ENCODE results near the gene RXFP4. TPM values are rescaled to one million over a fixed set of nuclear protein-coding genes. Genes with fewer than 3 reads are reported as not detected.
"Not testable (repeated sequence)": the region's sequence is repeated elsewhere in the genome, so short reads cannot be mapped to it uniquely, and the experiment has no call there.

RXFP4 gene
- polyA plus RNA-seq, 1 of the 3 experiments (the other 2 are of a cell fraction), result not detected

- peaks cover 71 to 85% of the 10 kb centered on the region in 2 experiments for H3K36me3 ChIP-seq (replicated peaks in 1 of 2; ENCODE audit: control insufficient read depth in 1 of 2, insufficient read depth in 2 of 2, low read length in 1 of 2)
- CTCF ChIA-PET, result interaction anchor here (0.9 to 3.5 kb wide), 3 partner anchors 13 to 138 kb away, joined by 3 to 20 read pairs (median 8); no protein-coding TSS in a partner anchor
- WGBS (ENCODE audit: low lambda C conversion rate), result 85% methylated on average over 5 of the region's 5 CpGs
- H3K27ac ChIP-seq (ENCODE audit: low read depth in 2 of 2, low read length in 1 of 2), result no peak overlapping the region
- H3K9me2 ChIP-seq, result no peaks in the 10 kb centered on the region
- peaks cover 18 to 19% of the 10 kb centered on the region in 2 experiments for H3K4me1 ChIP-seq (ENCODE audit: control insufficient read depth in 1 of 2, insufficient read depth in 2 of 2, low read depth in 1 of 2, low read length in 1 of 2)
- H2AFZ ChIP-seq (ENCODE audit: low read depth), result no peak overlapping the region
- H3K4me2 ChIP-seq, result no peak overlapping the region
- no peak overlapping the region for H3K9ac ChIP-seq
- DNase-seq, result no peak
- H3K4me3 ChIP-seq (ENCODE audit: low read depth in 2 of 2, low read length in 1 of 2), result no peak overlapping the region
- POLR2A ChIA-PET, result no interaction called here
- TF ChIP-seq TCF12 (IDR thresholded peaks at IDR 0.05) (no peak), CHD2 (IDR thresholded peaks at IDR 0.05; ENCODE audit: low read length, partially characterized antibody) (no peak), RCOR1 (IDR thresholded peaks at IDR 0.05; ENCODE audit: low read length) (no peak), ZBTB33 (IDR thresholded peaks at IDR 0.05; ENCODE audit: borderline replicate concordance, low read depth) (no peak), FOXM1 (IDR thresholded peaks at IDR 0.05; ENCODE audit: low read depth) (no peak), POLR2AphosphoS5 (IDR thresholded peaks at IDR 0.05; ENCODE audit: low read depth, low read length) (no peak), NFIC (IDR thresholded peaks at IDR 0.05; ENCODE audit: borderline replicate concordance) (no peak), TEAD4 (IDR thresholded peaks at IDR 0.05; ENCODE audit: borderline replicate concordance, insufficient read depth) (no peak), TAF1 (IDR thresholded peaks at IDR 0.05; ENCODE audit: borderline replicate concordance, low read depth, low read length) (no peak)
- TF ChIP-seq, protein P1, sequence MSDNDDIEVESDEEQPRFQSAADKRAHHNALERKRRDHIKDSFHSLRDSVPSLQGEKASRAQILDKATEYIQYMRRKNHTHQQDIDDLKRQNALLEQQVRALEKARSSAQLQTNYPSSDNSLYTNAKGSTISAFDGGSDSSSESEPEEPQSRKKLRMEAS (IDR thresholded peaks at IDR 0.05; ENCODE audit: low read depth), result no peak
- TF ChIP-seq, protein P2, sequence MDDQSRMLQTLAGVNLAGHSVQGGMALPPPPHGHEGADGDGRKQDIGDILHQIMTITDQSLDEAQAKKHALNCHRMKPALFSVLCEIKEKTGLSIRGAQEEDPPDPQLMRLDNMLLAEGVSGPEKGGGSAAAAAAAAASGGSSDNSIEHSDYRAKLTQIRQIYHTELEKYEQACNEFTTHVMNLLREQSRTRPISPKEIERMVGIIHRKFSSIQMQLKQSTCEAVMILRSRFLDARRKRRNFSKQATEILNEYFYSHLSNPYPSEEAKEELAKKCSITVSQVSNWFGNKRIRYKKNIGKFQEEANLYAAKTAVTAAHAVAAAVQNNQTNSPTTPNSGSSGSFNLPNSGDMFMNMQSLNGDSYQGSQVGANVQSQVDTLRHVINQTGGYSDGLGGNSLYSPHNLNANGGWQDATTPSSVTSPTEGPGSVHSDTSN (IDR thresholded peaks at IDR 0.05), result no peak
- no peaks in the 10 kb centered on the region for H3K9me3 ChIP-seq
- H4K20me1 ChIP-seq (ENCODE audit: insufficient read depth), result peaks cover 42% of the 10 kb centered on the region
- peaks cover 96% of the 10 kb centered on the region for H3K79me2 ChIP-seq (ENCODE audit: insufficient read depth)
- peaks cover 33% of the 10 kb centered on the region for H3F3A ChIP-seq (replicated peaks; ENCODE audit: insufficient read depth)
- no peaks in the 10 kb centered on the region for H3K27me3 ChIP-seq (ENCODE audit: insufficient read depth)
Measured at GRCh38 chr1:155929057-155929456, 12.4 kb upstream of the RXFP4 start.

- Histone ChIP-seq H3K36me3 (replicated peaks in 1 of 2; ENCODE audit: control insufficient read depth in 1 of 2, insufficient read depth in 2 of 2, low read length in 1 of 2) (peaks cover 59 to 69% of the 10 kb centered on the region in 2 experiments), H3K27ac (ENCODE audit: low read depth in 2 of 2, low read length in 1 of 2) (peak overlapping the region in 1 of 2 experiments; percentile 30; a peak in 1 of 4 replicates), H3K9ac (peak overlapping the region; percentile 98)
Measured at GRCh38 chr1:155930725-155931124, 10.7 kb upstream of the RXFP4 start.

More at GRCh38 chr1:155930725-155931124, 10.7 kb upstream of the RXFP4 start:
- not testable (repeated sequence) for H2AFZ ChIP-seq (ENCODE audit: low read depth); H3K9me2 ChIP-seq; H3K9me3 ChIP-seq; DNase-seq; H3K27me3 ChIP-seq (ENCODE audit: insufficient read depth)
- peaks cover 90% of the 10 kb centered on the region for H3K79me2 ChIP-seq (ENCODE audit: insufficient read depth)
- peaks cover 19 to 20% of the 10 kb centered on the region in 2 experiments for H3K4me1 ChIP-seq (ENCODE audit: control insufficient read depth in 1 of 2, insufficient read depth in 2 of 2, low read depth in 1 of 2, low read length in 1 of 2)
- ChIA-PET POLR2A (interaction anchor here (0.6 to 1.9 kb wide), 3 partner anchors 12 to 152 kb away, joined by 3 to 4 read pairs (median 3); partner anchors contain the start of gene MEX3A), CTCF (interaction anchor here (3.5 kb wide), 1 partner anchor 59 kb away, joined by 20 read pairs; no protein-coding TSS in a partner anchor)
- 32% methylated on average over 10 of the region's 10 CpGs for WGBS (ENCODE audit: low lambda C conversion rate)
- H3K4me3 ChIP-seq (ENCODE audit: low read depth in 2 of 2, low read length in 1 of 2), result peak overlapping the region; percentile 17 to 86
- H3K4me2 ChIP-seq, result peak overlapping the region; percentile 97
- H4K20me1 ChIP-seq (ENCODE audit: insufficient read depth), result peaks cover 42% of the 10 kb centered on the region
- H3F3A ChIP-seq (replicated peaks; ENCODE audit: insufficient read depth), result peaks cover 30% of the 10 kb centered on the region
